DND-41 (cell line): ENCODE data around the gene BSG.

Source experiments
- EZH2 ChIP-seq: IDR thresholded peaks from 3 replicates; pipeline ENCODE4 v1.6.1; 2012; ENCODE audit warnings: borderline replicate concordance, low read depth, mild to moderate bottlenecking, moderate library complexity, low read length, inconsistent platforms; ENCODE audit not compliant: severe bottlenecking
- TF ChIP-seq, protein P1 (sequence below): IDR thresholded peaks from 2 replicates; pipeline ENCODE4 v1.5.1; 2012; ENCODE audit warnings: borderline replicate concordance, low read length, moderate library complexity, mild to moderate bottlenecking; ENCODE audit not compliant: poor library complexity, severe bottlenecking; ENCODE audit errors: extremely low read depth

DNA sequence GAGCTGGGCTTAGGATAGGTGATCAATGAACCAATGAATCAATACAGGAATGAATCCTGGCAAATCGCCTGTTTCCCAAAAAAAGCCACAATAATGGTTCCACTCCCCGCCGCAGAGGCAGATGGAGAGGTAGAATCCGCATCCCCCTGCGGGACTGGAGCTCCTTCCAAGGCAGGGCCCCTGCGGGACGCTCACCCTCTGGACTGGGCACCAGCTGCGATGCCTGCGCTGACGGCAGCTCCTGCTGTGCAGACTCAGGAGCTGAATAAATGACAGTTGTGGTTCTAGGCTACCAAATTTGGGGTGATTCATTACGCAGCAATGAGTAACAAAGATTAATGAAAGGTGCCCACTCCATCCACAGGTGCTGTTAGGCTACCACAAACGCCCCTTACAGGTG is 49.7 kb upstream of the BSG start:
- TF ChIP-seq EZH2, result no peak
- TF ChIP-seq, protein P1, sequence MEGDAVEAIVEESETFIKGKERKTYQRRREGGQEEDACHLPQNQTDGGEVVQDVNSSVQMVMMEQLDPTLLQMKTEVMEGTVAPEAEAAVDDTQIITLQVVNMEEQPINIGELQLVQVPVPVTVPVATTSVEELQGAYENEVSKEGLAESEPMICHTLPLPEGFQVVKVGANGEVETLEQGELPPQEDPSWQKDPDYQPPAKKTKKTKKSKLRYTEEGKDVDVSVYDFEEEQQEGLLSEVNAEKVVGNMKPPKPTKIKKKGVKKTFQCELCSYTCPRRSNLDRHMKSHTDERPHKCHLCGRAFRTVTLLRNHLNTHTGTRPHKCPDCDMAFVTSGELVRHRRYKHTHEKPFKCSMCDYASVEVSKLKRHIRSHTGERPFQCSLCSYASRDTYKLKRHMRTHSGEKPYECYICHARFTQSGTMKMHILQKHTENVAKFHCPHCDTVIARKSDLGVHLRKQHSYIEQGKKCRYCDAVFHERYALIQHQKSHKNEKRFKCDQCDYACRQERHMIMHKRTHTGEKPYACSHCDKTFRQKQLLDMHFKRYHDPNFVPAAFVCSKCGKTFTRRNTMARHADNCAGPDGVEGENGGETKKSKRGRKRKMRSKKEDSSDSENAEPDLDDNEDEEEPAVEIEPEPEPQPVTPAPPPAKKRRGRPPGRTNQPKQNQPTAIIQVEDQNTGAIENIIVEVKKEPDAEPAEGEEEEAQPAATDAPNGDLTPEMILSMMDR, result no peak
